ENCODE results near the gene PSPC1.
"Not testable (repeated sequence)": the region's sequence is repeated elsewhere in the genome, so short reads cannot be mapped to it uniquely, and the experiment has no call there.

DNA sequence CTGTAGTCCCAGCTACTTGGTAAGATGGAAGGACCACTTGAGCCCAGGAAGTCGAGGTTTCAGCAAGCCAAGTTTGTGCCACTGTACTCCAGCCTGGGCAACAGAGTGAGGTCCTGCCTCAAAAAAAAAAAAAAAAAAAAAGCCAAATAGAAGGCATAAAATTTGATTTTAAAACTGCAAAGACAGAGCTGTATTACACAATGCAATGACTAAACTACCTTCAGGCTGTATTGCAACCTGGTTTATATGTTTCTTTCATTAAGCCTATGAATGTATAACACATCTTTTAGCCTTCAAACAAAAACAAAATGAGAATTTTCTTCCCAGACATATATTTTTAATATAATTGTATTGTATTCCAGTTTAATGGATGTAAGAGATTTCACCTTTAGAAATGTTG, 73.7 kb downstream of the PSPC1 start:
- TF ChIP-seq CTCF (conservative IDR thresholded peaks at IDR 0.05); EZH2 (IDR thresholded peaks at IDR 0.05; ENCODE audit: low read depth): not testable (repeated sequence)
